H1 (cell line): Measurements from ENCODE around the gene UBE2D3. TPM values are rescaled to one million over a fixed set of nuclear protein-coding genes. Genes with fewer than 3 reads are reported as not detected.

ENCODE experiments used
- CTCF ChIA-PET: fragments of 300-600 bp; sonication (Branson Sonifier 250); formaldehyde crosslinking; loops from one replicate; lab custom pipeline; 2021; ENCODE audit not compliant: partially characterized antibody; lab: Charles Lee
- POLR2A ChIA-PET: fragments of 300-600 bp; sonication (Branson Sonifier 250); formaldehyde crosslinking; loops from one replicate; lab custom pipeline; 2021; ENCODE audit warnings: inconsistent platforms; ENCODE audit not compliant: partially characterized antibody; lab: Charles Lee
- DNase-seq, 2 experiments: peaks; one replicate each; pipeline versions ENCODE4 v3.0.0 to v3.0.0-alpha.2; 2010 to 2022; ENCODE audit warnings: low spot score in 2 of 2, low read depth in 1 of 2, mixed read lengths in 1 of 2
- FAIRE-seq: peaks from 2 replicates; lab custom pipeline; 2011; peaks lifted over from hg19 to GRCh38; lab: Jason Lieb, UNC
- H2AFZ ChIP-seq: 2 replicates; pipeline ENCODE4 v1.8.1; 2012; ENCODE audit warnings: low read length, inconsistent platforms
- H2AK5ac ChIP-seq: 2 replicates; pipeline ENCODE4 v1.6.1; 2013; ENCODE audit warnings: low read depth, low read length
- H2BK120ac ChIP-seq: replicated peaks from 2 replicates; pipeline ENCODE3; 2013; ENCODE audit warnings: low read depth, low read length, inconsistent platforms
- H2BK12ac ChIP-seq: 2 replicates; pipeline ENCODE4 v1.6.1; 2013; ENCODE audit warnings: low read depth, low read length
- H2BK15ac ChIP-seq: 2 replicates; pipeline ENCODE4 v1.6.1; 2013; ENCODE audit warnings: low read length
- H2BK20ac ChIP-seq: 2 replicates; pipeline ENCODE4 v1.6.1; 2013; ENCODE audit warnings: low read length
- H2BK5ac ChIP-seq: 2 replicates; pipeline ENCODE4 v1.6.1; 2013; ENCODE audit warnings: low read depth, low read length
- H3K14ac ChIP-seq: 2 replicates; pipeline ENCODE4 v1.6.1; 2013; ENCODE audit warnings: inconsistent platforms; ENCODE audit not compliant: insufficient read length
- H3K18ac ChIP-seq: 2 replicates; pipeline ENCODE4 v1.6.1; 2013; ENCODE audit warnings: low read length; ENCODE audit errors: extremely low read depth
- H3K23ac ChIP-seq: 2 replicates; pipeline ENCODE4 v1.6.1; 2013; ENCODE audit warnings: inconsistent platforms; ENCODE audit not compliant: insufficient read length
- H3K23me2 ChIP-seq: 2 replicates; pipeline ENCODE4 v1.6.1; 2013; ENCODE audit warnings: low read depth, low read length
- H3K27ac ChIP-seq: 2 replicates; pipeline ENCODE4 v1.6.1; 2011; ENCODE audit warnings: low read depth, low read length, inconsistent platforms
- H3K27me3 ChIP-seq, 4 experiments: replicated peaks in 1 of 4; 1 replicate in 1 of 4; 2 replicates in 3 of 4; pipeline versions ENCODE4 v1.6.1 to v1.8.1; 2011 to 2013; ENCODE audit warnings: low read length in 3 of 4, mild to moderate bottlenecking in 3 of 4, inconsistent platforms in 2 of 4, mixed read lengths in 2 of 4, moderate library complexity in 1 of 4; ENCODE audit not compliant: control insufficient read depth in 3 of 4, insufficient read depth in 3 of 4; ENCODE audit errors: extremely low read depth in 1 of 4
- H3K36me3 ChIP-seq, 4 experiments: 2 replicates each; pipeline versions ENCODE4 v1.6.1 to v1.8.1; 2011 to 2013; ENCODE audit warnings: mild to moderate bottlenecking in 4 of 4, low read length in 3 of 4, moderate library complexity in 2 of 4, control low read depth in 1 of 4, inconsistent platforms in 1 of 4; ENCODE audit not compliant: insufficient read depth in 4 of 4, control insufficient read depth in 2 of 4
- H3K4ac ChIP-seq: replicated peaks from 2 replicates; pipeline ENCODE3; 2013; ENCODE audit warnings: low read length, low read depth, mixed read lengths, inconsistent platforms; ENCODE audit not compliant: insufficient read length
- H3K4me1 ChIP-seq, 4 experiments: replicated peaks in 1 of 4; 1 replicate in 1 of 4; 2 replicates in 3 of 4; pipeline versions ENCODE4 v1.6.1 to v1.8.1; 2011 to 2013; ENCODE audit warnings: low read length in 3 of 4, inconsistent platforms in 2 of 4, mixed read lengths in 1 of 4; ENCODE audit not compliant: insufficient read depth in 4 of 4, control insufficient read depth in 3 of 4
- H3K4me2 ChIP-seq, 2 experiments: 2 replicates each; pipeline versions ENCODE4 v1.6.1 to v1.8.1; 2011 to 2013; ENCODE audit warnings: low read depth in 2 of 2, low read length in 2 of 2, control low read depth in 1 of 2, inconsistent platforms in 1 of 2, mild to moderate bottlenecking in 1 of 2; ENCODE audit not compliant: insufficient read depth in 1 of 2
- H3K4me3 ChIP-seq, 4 experiments: fragments of 200-600, 300-600 bp in 1 of 4; sonication (generic), shearing (Covaris generic), sonication (Bioruptor Twin) in 1 of 4; 2 replicates each; pipeline versions ENCODE4 v1.5.1 to v1.8.1; 2011 to 2016; ENCODE audit warnings: low read length in 4 of 4, low read depth in 3 of 4, control low read depth in 2 of 4, inconsistent platforms in 2 of 4, mild to moderate bottlenecking in 2 of 4, mixed read lengths in 1 of 4, moderate library complexity in 1 of 4; ENCODE audit not compliant: insufficient read depth in 2 of 4; ENCODE audit errors: extremely low read depth in 1 of 4
- H3K56ac ChIP-seq: replicated peaks from 2 replicates; pipeline ENCODE3; 2013; ENCODE audit warnings: low read depth, mild to moderate bottlenecking, mixed read lengths, low read length, inconsistent platforms; ENCODE audit not compliant: insufficient read length
- H3K79me1 ChIP-seq: 2 replicates; pipeline ENCODE4 v1.6.1; 2013; ENCODE audit warnings: low read depth, low read length, control low read depth
- H3K79me2 ChIP-seq, 2 experiments: 2 replicates each; pipeline versions ENCODE4 v1.6.1 to v1.8.1; 2012 to 2013; ENCODE audit warnings: low read length in 2 of 2, mild to moderate bottlenecking in 2 of 2, inconsistent platforms in 1 of 2; ENCODE audit not compliant: insufficient read depth in 2 of 2, control insufficient read depth in 1 of 2
- H3K9ac ChIP-seq, 4 experiments: replicated peaks in 1 of 4; 1 replicate in 1 of 4; 2 replicates in 3 of 4; pipeline versions ENCODE4 v1.6.1 to v1.8.1; 2011 to 2013; ENCODE audit warnings: low read depth in 3 of 4, low read length in 3 of 4, control low read depth in 2 of 4, mild to moderate bottlenecking in 2 of 4, moderate library complexity in 2 of 4, inconsistent platforms in 1 of 4; ENCODE audit errors: extremely low read depth in 1 of 4
- H3K9me3 ChIP-seq, 2 experiments: 2 replicates each; pipeline versions ENCODE4 v1.6.1 to v1.8.1; 2012 to 2013; ENCODE audit warnings: mild to moderate bottlenecking in 2 of 2, moderate library complexity in 2 of 2, control low read depth in 1 of 2, inconsistent platforms in 1 of 2, low read depth in 1 of 2, low read length in 1 of 2, mixed read lengths in 1 of 2; ENCODE audit not compliant: insufficient read depth in 2 of 2
- H4K20me1 ChIP-seq, 2 experiments: replicated peaks in 1 of 2; 2 replicates each; pipeline versions ENCODE3 to v1.8.1; 2011 to 2013; ENCODE audit warnings: inconsistent platforms in 2 of 2, low read length in 2 of 2, mild to moderate bottlenecking in 1 of 2; ENCODE audit not compliant: insufficient read depth in 2 of 2, control insufficient read depth in 1 of 2
- H4K5ac ChIP-seq: 2 replicates; pipeline ENCODE4 v1.6.1; 2013; ENCODE audit warnings: low read length, low read depth, mixed read lengths, inconsistent platforms; ENCODE audit not compliant: insufficient read length
- H4K8ac ChIP-seq: 2 replicates; pipeline ENCODE4 v1.8.0; 2013; ENCODE audit warnings: mild to moderate bottlenecking, moderate library complexity, low read length, inconsistent platforms; ENCODE audit not compliant: insufficient read depth; ENCODE audit errors: extremely low read depth
- H4K91ac ChIP-seq: replicated peaks from 2 replicates; pipeline ENCODE3; 2013; ENCODE audit warnings: low read length, mixed read lengths, inconsistent platforms; ENCODE audit not compliant: insufficient read length
- ASH2L ChIP-seq: fragments of 200-600, 300-600 bp; sonication (generic); IDR thresholded peaks from one replicate; pipeline ENCODE4 v1.7.1; 2017; ENCODE audit warnings: low read length
- NANOG ChIP-seq: IDR thresholded peaks from 2 replicates; pipeline ENCODE4 v1.6.1; 2011; ENCODE audit warnings: low read length, low read depth, mild to moderate bottlenecking, inconsistent platforms; ENCODE audit not compliant: insufficient read depth, poor library complexity, severe bottlenecking
- NRF1 ChIP-seq: IDR thresholded peaks from 2 replicates; pipeline ENCODE4 v1.6.1; 2011; ENCODE audit warnings: mild to moderate bottlenecking, low read depth, low read length, improper control_type of control experiment
- SIN3A ChIP-seq, 2 experiments: IDR thresholded peaks in 1 of 2; conservative IDR thresholded peaks in 1 of 2; 2 replicates each; pipeline ENCODE4 v1.6.1; 2011 to 2012; ENCODE audit warnings: low read length in 2 of 2, improper control_type of control experiment in 1 of 2, low read depth in 1 of 2, mild to moderate bottlenecking in 1 of 2
- TAF7 ChIP-seq: optimal IDR thresholded peaks from 2 replicates; pipeline ENCODE3; 2011; ENCODE audit warnings: low read depth, mild to moderate bottlenecking, inconsistent platforms, low read length, moderate library complexity, borderline replicate concordance
- WGBS, 2 experiments: shearing (Covaris generic) in 1 of 2; methylation state at CpG; one replicate each; pipeline versions ENCODE4 v1.1.6 to v1.1.7; 2013 to 2015; ENCODE audit warnings: low lambda C conversion rate in 2 of 2, mixed read lengths in 2 of 2, inconsistent platforms in 1 of 2, low coverage in 1 of 2, missing lambda C conversion rate in 1 of 2; ENCODE audit not compliant: insufficient replicate concordance in 2 of 2, insufficient coverage in 1 of 2, insufficient read length in 1 of 2; ENCODE audit errors: extremely low coverage in 1 of 2, missing lambda C conversion rate in 1 of 2; 5-methylcytosine and 5-hydroxymethylcytosine counted together
- polyA plus RNA-seq, 7 experiments: library from polyadenylated mRNA; depleted of rRNA in 3 of 7; stranded (reverse) in 5 of 7; unstranded in 2 of 7; fragments of >200 nt in 5 of 7; fragments of 200-250 nt in 2 of 7; gene quantifications; 1 replicate in 5 of 7; 2 replicates in 1 of 7; 4 replicates in 1 of 7; pipeline versions ENCODE4 v1.2.1 to v1.2.3, GENCODE V29; 2011 to 2013; ENCODE audit warnings: missing spikeins in 2 of 7, mixed read lengths in 2 of 7
- total RNA-seq: library from RNA; stranded (reverse); fragmentation: NEBNext Ultra II Directional; extraction: Animal tissue kit (Norgen Biotek cat#: 25700); gene quantifications from 2 replicates; pipeline ENCODE4 v1.2.1, GENCODE V29; 2021

UBE2D3 gene
- total and polyA plus RNA-seq, 2 of the 8 experiments (the other 6 are each of a cell fraction or from before 2014, with no cell fraction given), result 396 to 544 TPM

DNA sequence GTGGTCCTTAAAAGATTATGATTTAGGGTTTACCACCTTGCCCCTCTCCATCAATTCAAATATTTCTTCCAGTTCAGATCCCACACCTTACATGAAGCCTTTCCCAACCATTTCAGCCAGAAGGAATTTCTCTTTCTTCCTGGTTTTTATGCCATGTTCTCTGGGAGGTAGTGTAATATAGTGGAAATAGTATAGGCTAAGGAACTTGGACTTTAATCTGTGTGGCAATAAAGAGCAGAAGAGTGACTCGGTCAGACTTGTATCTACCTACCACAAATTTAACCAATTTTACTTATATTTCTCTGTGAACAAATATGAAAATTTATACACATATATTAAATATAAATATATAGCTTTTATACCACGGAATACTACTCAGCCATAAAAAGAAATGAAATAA, 23.0 kb upstream of the UBE2D3 start:
- CTCF ChIA-PET, result interaction anchor here (0.6 to 1.2 kb wide), 2 partner anchors 23 to 136 kb away, joined by 3 to 4 read pairs; no protein-coding TSS in a partner anchor
- no peak overlapping the region for H3K56ac ChIP-seq

More for the DNA sequence above, 23.0 kb upstream of the UBE2D3 start:
- H4K5ac ChIP-seq, result no peak overlapping the region
- no peak overlapping the region for H3K9ac ChIP-seq
- no peak overlapping the region for H3K4me2 ChIP-seq
- no peak overlapping the region for H3K14ac ChIP-seq
- H3K36me3 ChIP-seq, result no peaks in the 10 kb centered on the region
- no peak overlapping the region for H3K18ac ChIP-seq
- no peak overlapping the region for H4K8ac ChIP-seq
- H3K9me3 ChIP-seq, result no peaks in the 10 kb centered on the region
- no peak overlapping the region for H3K23ac ChIP-seq
- H4K20me1 ChIP-seq, result no peaks in the 10 kb centered on the region
- no peaks in the 10 kb centered on the region for H3K79me1 ChIP-seq
- TF ChIP-seq TAF7, result no peak
- TF ChIP-seq SIN3A (conservative IDR thresholded peaks at IDR 0.05 in 1 of 2, IDR thresholded peaks at IDR 0.05 in 1 of 2; ENCODE audit: low read depth in 1 of 2, low read length in 2 of 2), result no peak
- TF ChIP-seq NRF1, result no peak
- no peak for TF ChIP-seq NANOG
- no peak for TF ChIP-seq ASH2L
- no peak overlapping the region for H2BK5ac ChIP-seq
- no peak overlapping the region for H2BK120ac ChIP-seq
- H2BK12ac ChIP-seq, result no peak overlapping the region
- FAIRE-seq (no peak), DNase-seq (no peak)
- H2BK20ac ChIP-seq, result no peak overlapping the region
- H3K4me1 ChIP-seq, result peaks cover 0 to 3% (median 0%) of the 10 kb centered on the region in 4 experiments; a peak in 1 of 7 replicates
- no peaks in the 10 kb centered on the region for H3K23me2 ChIP-seq
- no peaks in the 10 kb centered on the region for H3K79me2 ChIP-seq
- no peak overlapping the region for H2AK5ac ChIP-seq
- 92% methylated on average over 2 of the region's 2 CpGs; no CpG with 5 or more reads in 1 of the 2 experiments for WGBS, 2 experiments
- H2AFZ ChIP-seq, result no peak overlapping the region
- H3K27me3 ChIP-seq, result no peaks in the 10 kb centered on the region
- no peak overlapping the region for H3K4ac ChIP-seq
- POLR2A ChIA-PET, result interaction anchor here (0.9 to 7.6 kb wide), 2 partner anchors 18 to 22 kb away, joined by 3 to 34 read pairs; partner anchors contain the start of gene UBE2D3
- no peak overlapping the region for H4K91ac ChIP-seq
- H2BK15ac ChIP-seq, result no peak overlapping the region
- H3K4me3 ChIP-seq, result no peak overlapping the region
- no peak overlapping the region for H3K27ac ChIP-seq
